ENCODE measurements around the gene SERPINB10. TPM values are rescaled to one million over a fixed set of nuclear protein-coding genes. Genes with fewer than 3 reads are reported as not detected.

The SERPINB10 gene
- total RNA-seq, 4 donors from 2014 or later: 0.22 TPM; not detected in 3

GRCh38 chr18:63977040-63977439, 69.3 kb downstream of the SERPINB10 start:
- peaks cover 0 to 17% (median 2%) of the 10 kb centered on the region in 3 donors for H3K36me3 ChIP-seq

GRCh38 chr18:63979409-63979920, 71.7 kb downstream of the SERPINB10 start:
- Histone ChIP-seq H3K4me1 (peaks cover 0 to 20% (median 6%) of the 10 kb centered on the region in 4 donors), H3K27me3 (no peaks in the 10 kb centered on the region), H3K4me3 (peak overlapping the region in 3 of 4 donors; percentile 20 to 38 (median 25)), H3K9me3 (no peaks in the 10 kb centered on the region), H3K27ac (peak overlapping the region; percentile 46 to 74 (median 54)), H3K36me3 (peaks cover 0 to 42% (median 11%) of the 10 kb centered on the region in 3 donors)
- 3 to 10% methylated on average over 6 of the region's 6 CpGs for WGBS, 2 donors
- TF ChIP-seq CTCF (IDR thresholded peaks at IDR 0.05): peak; percentile 59 to 87 (median 83)
- TF ChIP-seq EP300 (IDR thresholded peaks at IDR 0.05): no peak
- DNase-seq (ENCODE audit: low spot score in 2 of 2): peak; percentile 28 to 75

More at GRCh38 chr18:63977040-63977439, 69.3 kb downstream of the SERPINB10 start:
- DNase-seq (ENCODE audit: low spot score in 2 of 2): no peak
- whole genome bisulfite sequencing, 2 donors: 91 to 97% methylated on average over 3 of the region's 3 CpGs
- peaks cover 0 to 20% (median 6%) of the 10 kb centered on the region in 4 donors for H3K4me1 ChIP-seq
- TF ChIP-seq EP300 (IDR thresholded peaks at IDR 0.05): no peak
- no peak for TF ChIP-seq POLR2A (IDR thresholded peaks at IDR 0.05)
- no peak for TF ChIP-seq CTCF (IDR thresholded peaks at IDR 0.05)
- no peak overlapping the region for H3K27ac ChIP-seq
- H3K4me3 ChIP-seq: no peak overlapping the region
- H3K9me3 ChIP-seq: no peaks in the 10 kb centered on the region
- no peaks in the 10 kb centered on the region for H3K27me3 ChIP-seq

- WGBS, 2 donors: 38% methylated on average over 7 of the region's 7 CpGs
- Histone ChIP-seq H3K9me3 (no peaks in the 10 kb centered on the region), H3K36me3 (peaks cover 0 to 47% (median 11%) of the 10 kb centered on the region in 3 donors), H3K4me1 (peaks cover 0 to 20% (median 6%) of the 10 kb centered on the region in 4 donors), H3K27me3 (no peaks in the 10 kb centered on the region), H3K27ac (peak overlapping the region; percentile 46 to 74 (median 52)), H3K4me3 (peak overlapping the region in 3 of 4 donors; percentile 20 to 38 (median 25))
- no peak for DNase-seq (ENCODE audit: low spot score in 2 of 2)
- TF ChIP-seq CTCF (IDR thresholded peaks at IDR 0.05) (no peak), EP300 (IDR thresholded peaks at IDR 0.05) (no peak), POLR2A (IDR thresholded peaks at IDR 0.05) (no peak)
These were observed 72.3 kb downstream of the SERPINB10 start for GRCh38 chr18:63980027-63980426.

GRCh38 chr18:63980896-63981460, 73.2 kb downstream of the SERPINB10 start:
- H3K36me3 ChIP-seq: peaks cover 0 to 57% (median 11%) of the 10 kb centered on the region in 3 donors
- H3K27me3 ChIP-seq: no peaks in the 10 kb centered on the region
- no peak overlapping the region for H3K4me3 ChIP-seq
- no peak overlapping the region for H3K27ac ChIP-seq
- peaks cover 0 to 20% (median 6%) of the 10 kb centered on the region in 4 donors for H3K4me1 ChIP-seq
- no peak for DNase-seq (ENCODE audit: low spot score in 2 of 2)
- TF ChIP-seq EP300 (IDR thresholded peaks at IDR 0.05) (no peak), CTCF (IDR thresholded peaks at IDR 0.05) (no peak), POLR2A (IDR thresholded peaks at IDR 0.05) (no peak)
- no peaks in the 10 kb centered on the region for H3K9me3 ChIP-seq
- 82 to 86% methylated on average over 6 of the region's 6 CpGs for WGBS, 2 donors

- H3K36me3 ChIP-seq: peaks cover 0 to 62% (median 11%) of the 10 kb centered on the region in 3 donors
- H3K4me1 ChIP-seq: peaks cover 0 to 20% (median 6%) of the 10 kb centered on the region in 4 donors
- no peak for TF ChIP-seq CTCF (IDR thresholded peaks at IDR 0.05)
- TF ChIP-seq EP300 (IDR thresholded peaks at IDR 0.05): no peak
- no peak for TF ChIP-seq POLR2A (IDR thresholded peaks at IDR 0.05)
- no peak overlapping the region for H3K4me3 ChIP-seq
- DNase-seq (ENCODE audit: low spot score in 2 of 2): no peak
- H3K27me3 ChIP-seq: no peaks in the 10 kb centered on the region
- H3K9me3 ChIP-seq: no peaks in the 10 kb centered on the region
- no peak overlapping the region for H3K27ac ChIP-seq
- 64 to 66% methylated on average over 2 of the region's 2 CpGs for WGBS, 2 donors
These were observed 74.0 kb downstream of the SERPINB10 start for GRCh38 chr18:63981719-63982118.
